Anterior cingulate cortex (tissue), 58 donors: ENCODE results near the gene MXD1.
A peak's percentile ranks its signal among the peaks of the same experiment; 100 is the strongest.
"Not testable (repeated sequence)": the region's sequence is repeated elsewhere in the genome, so short reads cannot be mapped to it uniquely, and the experiment has no call there.

Source experiments
- DNase-seq, 58 donors: peaks; one replicate each; lab custom pipeline; 2025; lab: John Stamatoyannopoulos, UW

Gene MXD1, protein sequence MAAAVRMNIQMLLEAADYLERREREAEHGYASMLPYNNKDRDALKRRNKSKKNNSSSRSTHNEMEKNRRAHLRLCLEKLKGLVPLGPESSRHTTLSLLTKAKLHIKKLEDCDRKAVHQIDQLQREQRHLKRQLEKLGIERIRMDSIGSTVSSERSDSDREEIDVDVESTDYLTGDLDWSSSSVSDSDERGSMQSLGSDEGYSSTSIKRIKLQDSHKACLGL

DNA sequence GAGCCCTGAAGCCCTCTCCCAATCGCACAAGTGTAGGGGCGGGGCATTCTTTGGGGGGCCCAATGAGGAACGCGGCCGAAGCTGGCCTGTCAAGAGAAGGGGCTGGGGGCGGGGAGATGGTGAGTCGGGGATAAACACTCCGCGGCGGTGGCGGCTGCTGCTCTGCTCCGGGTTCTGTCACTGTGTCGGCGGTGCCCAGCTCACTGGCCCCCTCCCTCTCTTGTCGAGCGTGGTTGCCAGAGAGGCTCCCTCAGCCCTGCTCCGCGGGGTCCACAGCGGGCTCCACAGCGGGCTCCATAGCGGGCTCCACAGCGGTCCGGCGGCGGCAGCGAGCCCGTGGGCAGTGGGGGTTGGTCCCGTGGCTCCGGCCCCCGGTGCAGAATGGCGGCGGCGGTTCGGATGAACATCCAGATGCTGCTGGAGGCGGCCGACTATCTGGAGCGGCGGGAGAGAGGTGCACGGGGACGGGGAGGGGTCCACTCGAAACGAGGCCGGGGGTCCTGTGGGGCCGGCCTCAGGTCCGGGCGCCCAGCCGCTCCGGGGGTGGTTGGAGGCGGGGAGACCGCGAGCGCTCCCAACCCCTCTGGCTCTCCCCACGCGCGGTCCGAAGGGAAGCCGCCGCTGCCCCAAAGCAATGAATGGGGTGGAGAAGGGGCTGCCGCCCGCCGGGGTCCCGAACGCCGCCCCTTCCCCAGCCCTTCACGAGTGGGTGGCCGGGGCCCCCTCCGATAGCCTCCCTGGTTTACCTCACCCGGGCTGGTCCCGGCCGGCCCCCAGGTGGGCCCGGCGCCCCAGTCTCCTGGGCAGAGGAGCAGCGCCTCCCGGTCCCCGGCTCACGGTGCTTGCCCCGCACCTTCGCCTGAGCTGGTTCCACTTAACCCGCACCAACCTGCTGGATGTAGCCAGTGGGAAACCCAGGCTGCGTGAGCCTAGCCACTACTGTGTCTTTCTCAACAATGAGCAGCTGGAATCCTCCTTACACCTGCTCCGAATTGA is at the start of gene MXD1:
MXD1 (plus strand) TSS at position 160 of the 996 bp plus-strand sequence; CDS start at position 382, 222 bp downstream.
- peak in 13 of 58 donors; percentile 6 to 100 (median 47) for DNase-seq

DNA sequence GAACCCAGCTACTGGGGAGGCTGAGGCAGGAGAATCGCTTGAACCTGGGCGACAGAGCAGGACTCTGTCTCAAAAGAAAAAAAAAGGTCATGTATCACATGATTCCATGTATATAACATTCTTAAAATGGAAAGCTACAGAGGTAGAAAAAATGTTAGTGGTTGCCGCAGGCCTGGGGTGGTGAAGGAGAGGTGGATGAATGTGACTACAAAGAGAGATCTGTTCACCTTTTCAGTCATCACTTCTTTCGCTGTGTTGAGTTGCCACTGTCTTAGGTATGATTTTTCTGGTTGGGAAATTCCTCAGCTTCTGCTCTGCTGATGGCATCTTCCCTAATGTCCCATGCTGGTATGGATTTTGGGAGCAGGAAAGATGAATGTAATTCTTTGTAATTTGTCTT is 26.5 kb upstream of the MXD1 start:
- DNase-seq = no peak

DNA sequence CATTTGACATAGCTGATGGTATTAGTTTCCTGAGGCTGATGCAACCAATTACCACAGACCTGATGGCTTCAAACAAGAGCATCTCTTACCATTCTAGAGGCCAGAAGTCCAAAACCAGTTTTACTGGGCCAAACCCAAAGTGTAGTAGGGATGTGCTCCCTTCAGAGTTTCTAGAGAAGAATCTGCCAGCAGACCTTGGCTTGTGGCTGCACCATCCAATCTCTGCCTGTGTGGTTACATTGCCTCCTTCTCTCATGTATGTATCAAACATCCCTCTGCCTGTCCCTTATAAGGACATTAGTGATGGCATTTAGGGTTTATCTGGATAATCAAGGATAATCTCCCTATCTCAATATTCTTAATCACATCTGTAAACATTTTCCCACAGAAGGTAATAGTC is 25.6 kb upstream of the MXD1 start:
- DNase-seq = no peak

DNA sequence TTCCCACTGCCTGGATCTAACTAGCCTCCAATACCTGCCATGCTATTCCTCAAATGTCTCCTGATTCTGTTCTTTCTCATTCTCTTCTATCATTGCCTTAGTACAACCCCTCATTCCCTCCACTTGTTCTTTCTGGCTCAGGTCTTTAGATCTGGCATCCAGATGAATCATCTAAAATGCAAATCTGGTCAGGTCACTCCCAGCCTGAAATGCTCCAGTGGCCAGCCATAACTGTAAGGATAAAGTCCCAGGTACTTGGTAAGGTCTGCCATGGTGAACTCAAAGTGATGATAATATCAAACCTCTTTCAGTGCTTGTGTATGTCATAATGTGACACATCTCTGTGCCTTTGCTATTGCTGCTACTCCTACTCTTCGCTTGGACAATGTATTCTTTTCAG is 24.0 kb upstream of the MXD1 start:
- DNase-seq = no peak

DNA sequence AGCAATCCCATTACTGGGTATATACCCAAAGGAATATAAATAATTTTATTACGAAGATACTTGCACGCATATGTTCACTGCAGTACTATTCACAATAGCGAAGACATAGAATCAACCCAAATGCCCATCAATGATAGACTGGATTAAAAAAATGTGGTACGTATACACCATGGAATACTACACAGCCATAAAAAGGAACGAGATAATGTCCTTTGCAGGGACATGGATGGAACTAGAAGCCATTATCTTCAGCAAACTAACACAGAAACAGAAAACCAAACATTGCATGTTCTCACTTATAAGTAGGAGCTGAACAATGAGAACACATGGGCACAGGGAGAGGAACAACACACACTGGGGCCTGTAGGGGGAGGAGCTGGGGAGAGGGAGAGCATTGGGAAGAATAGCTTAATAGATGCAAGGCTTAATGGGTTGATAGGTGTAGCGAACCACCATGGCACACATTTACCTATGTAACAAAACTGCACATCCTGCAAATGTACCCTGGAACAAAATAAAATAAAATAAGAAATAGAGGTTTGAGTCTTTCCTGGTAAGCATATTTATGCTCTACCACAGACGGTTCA is 22.0 kb upstream of the MXD1 start:
- not testable (repeated sequence) for DNase-seq

DNA sequence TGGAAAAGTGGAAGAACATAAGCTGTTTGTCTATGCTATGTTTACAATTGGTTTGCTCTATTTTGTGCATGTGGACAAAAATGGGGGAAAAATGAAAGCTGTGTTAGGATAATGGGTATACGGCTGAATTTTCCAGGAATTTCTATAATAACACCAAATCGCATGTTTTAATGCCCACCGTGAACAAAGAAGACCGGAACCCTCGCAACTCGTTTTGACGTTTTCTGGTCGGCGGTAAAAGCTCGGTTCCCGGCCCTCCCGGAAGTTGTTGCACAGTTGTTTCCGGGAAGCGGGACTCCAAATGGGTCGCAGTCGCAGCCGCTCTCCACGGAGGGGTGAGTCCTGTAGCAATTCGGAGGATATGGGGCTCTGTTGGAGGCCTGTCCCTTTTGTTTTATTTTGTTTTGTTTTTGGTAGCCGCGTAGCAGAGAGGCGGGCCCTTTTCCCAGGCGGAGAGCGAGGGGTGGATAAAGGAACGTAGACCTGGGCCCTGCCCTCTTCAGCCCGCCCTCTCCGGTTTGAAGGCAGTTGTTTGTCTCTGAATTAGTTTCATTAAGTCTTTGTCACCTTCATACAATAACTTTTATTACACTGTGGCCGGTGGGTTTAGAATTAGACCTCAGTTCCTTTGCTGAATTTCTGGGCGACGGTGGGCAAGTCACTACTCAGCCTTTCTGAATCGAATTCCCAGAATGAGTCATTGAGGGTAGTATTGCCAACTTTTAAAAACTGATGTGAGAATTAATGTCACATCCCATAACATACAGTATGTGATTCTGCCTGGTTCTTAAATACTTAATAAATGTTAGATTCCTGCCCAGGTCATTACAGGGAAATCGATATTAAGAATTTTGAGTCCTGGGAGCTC is 21.0 kb upstream of the MXD1 start, which contains the start of gene SNRNP27:
SNRNP27 (plus strand) TSS at position 273 of the 868 bp plus-strand sequence; CDS start at position 302, 29 bp downstream.
- DNase-seq = peak in 57 of 58 donors; percentile 16 to 90 (median 67)

DNA sequence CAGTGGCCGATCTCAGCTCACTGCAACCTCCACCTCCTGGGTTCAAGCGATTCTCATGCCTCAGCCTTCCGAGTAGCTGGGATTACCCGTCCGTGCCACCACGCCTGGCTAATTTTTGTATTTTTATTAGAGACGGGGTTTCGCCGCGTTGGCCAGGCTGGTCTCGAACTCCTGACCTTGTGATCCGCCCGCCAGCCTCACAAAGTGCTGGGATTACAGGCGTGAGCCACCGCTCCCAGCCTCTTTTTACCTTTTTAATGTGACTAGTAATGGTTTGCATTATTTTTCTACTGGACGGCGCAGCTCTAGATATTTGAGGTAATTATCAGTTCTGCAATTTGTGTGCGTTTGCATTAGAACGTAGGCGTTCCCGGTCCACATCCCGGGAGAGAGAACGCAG is 20.2 kb upstream of the MXD1 start:
- not testable (repeated sequence) for DNase-seq

DNA sequence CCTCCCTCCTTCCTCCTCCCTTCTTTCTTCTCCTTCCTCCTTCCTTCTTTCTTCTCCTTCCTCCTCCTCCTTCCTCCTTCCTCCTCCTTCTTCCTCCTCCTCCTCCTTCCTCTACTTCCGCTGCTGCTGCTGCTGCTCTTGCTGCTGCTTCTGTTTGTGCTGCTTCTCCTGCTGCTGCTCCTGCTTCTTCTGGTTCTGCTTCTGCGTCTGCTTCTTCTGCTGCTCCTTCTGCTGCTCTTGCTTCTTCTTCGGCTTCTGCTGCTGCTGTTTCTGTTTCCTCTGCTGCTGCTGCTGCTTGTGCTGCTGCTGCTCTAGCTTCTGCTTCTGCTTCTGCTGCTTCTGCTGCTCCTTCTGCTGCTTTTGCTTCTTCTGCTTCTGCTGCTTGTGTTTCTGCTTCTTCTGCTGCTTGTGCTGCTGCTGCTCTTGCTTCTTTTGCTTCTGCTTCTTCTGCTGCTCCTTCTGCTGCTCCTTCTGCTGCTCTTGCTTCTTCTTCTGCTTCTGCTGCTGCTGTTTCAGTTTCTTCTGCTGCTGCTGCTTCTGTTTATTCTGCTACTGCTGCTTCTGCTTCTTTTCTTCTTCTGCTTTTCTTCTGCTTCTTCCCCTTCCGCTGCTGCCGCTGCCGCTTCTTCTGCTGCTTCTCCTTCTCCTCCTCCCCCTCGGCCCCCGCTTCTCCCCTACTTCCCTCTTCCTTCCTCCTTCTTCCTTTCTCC is 12.5 kb upstream of the MXD1 start:
- DNase-seq = peak in 17 of 58 donors; percentile 2 to 67 (median 12)

DNA sequence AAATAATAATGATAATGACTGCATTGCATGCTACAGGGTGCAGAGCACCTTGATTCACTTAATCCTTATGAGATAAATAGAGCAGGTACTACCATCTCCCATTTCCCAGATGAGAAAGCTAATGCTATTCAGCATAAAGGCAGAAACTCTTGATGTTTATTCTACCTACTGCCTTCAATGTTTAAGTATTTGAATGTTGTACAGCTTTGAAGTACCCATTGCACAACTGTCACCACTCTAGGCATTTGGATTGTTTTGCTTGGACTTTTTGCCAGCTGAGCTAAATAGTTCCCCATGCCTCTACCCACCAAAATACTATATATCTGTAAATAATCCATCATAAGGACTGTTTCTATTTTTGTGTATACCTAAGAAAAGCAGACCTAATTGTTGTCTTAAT is 7.7 kb upstream of the MXD1 start:
- no peak for DNase-seq

DNA sequence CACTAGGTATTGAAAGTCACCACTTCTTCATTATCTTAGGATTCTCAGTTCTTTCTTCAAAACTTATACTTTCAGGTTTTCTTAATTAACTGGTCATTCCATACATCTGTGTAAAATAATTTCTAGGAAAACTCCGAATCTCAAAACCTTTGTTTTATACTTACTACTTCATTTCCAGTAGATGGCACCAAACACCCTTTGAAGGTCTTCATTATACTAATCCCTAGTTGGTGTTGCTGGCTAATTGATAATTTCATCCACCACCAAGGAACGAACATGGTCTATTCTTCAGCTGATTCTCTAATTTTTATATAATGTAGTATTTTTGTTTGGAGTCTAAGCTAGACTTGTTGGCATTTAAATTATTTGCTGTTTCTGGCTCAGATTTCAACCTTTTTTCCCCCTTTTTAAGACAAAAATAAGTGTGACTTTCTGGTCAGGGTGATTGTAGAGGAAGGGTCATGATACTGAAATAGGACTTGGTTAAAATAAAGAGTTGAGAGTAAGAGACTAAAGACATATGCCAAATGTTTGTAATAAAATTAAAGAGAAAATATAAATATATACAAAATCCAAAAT is 2.8 kb upstream of the MXD1 start:
- DNase-seq = peak in 3 of 58 donors; percentile 5 to 67 (median 34)

DNA sequence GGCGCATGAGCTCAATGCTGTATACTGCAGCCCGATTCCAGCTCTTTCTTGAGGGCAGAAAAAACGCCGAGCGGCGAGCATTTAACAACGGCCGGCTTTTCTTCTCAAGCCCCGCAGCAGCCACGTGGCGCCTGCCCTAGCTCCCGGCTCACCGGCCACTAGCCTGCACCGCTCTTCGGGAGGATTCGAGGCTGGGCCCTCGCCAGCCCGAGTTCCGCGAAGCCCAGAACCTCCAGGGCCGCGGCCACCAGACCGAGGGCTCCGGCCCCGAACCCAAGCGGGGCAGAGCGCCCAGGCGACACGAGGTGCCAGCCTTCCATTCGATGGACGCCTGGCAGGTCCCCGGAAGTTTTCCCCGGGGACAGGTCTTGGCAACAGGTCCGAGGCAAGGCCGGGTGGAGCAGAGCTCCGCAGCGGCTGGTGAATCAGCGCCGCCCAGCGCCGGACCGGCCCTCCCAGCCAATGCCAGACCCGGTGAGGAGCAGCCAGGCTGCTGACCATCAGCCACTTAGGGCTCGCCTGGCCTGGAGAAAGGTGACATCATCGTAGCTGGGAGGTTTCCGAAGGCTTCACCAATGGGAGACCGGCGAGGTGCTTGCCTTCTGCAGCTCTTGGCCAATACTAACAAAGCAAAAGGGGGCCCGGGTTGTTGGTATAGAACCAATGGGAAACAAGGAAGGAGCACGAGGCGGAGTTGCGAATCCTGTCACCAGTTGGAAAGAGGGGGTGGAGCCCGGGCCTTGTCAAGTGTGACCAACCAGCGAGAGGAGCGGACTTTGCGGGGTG is 552 bp upstream of the MXD1 start:
- DNase-seq = peak; percentile 91 to 100 (median 100)

DNA sequence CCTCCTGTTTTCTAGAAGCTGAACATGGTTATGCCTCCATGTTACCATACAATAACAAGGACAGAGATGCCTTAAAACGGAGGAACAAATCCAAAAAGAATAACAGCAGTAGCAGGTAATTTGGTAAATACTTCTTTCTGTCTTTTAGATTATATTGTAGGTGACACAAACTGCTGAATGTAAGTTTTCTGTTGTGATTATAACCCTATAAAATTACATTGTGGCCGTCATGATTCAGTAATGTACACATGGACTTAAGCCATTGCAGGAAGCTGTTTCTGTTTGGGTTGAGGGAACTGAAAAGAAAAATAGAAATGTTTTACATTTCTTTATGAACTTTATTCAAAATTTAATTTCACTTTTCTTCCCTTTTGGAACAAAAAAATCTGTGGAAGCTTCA is 1.2 kb downstream of the MXD1 start:
- DNase-seq = no peak

DNA sequence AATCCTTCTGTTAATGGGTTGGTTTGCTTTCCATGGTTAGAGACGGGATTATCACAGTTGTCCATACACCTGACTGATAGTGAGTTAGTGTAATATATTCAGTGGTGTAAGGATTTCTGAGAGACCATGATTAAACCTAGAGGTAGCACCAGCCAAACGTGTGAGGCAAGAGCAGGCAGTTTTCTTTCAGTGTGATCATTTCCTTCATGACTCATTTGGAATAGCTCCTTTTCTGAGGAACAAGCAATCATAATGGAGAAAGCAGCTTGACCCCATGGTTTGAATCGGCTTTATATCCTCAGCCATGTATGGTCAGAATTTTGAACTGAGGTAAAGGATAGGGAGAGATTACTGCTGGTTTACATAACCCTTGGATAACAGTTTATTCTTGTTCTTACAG is 2.9 kb downstream of the MXD1 start:
- DNase-seq = no peak

DNA sequence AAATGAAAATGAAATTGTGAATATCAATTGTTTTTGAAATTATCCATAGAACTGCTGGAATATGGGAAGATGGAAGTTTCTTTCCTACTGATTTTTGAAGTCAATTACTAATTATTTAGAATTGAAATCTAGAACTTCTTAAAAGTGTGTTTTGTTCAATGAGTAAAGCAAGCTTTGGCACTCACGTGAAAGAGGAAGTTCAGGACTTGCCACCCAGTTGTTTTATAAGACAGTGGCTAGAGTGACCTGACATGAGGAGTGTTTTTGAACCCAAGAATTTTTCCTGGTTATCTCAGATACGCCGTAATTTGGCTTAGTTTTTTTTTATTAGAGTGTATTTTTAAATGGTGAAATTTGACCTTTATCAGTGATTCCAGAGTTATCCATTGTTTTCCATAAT is 3.5 kb downstream of the MXD1 start:
- no peak for DNase-seq

DNA sequence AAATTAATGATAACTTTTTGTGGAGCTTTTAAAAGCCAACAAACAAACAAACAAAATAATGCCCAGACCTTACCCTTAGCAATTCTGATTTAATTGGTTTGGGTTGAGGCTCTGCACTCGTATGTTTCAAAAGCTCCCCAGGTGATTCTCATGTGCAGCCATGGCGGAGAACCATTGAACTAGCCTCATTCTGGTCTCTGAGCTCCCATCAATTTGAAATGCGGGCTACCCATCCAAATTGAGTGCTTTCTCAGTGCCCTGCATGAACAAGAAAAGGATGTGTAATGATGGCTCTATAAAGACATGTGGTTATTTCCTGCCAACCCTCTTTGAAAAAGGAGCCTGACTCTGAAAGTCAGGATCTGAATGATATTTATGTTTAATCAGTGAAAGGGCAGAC is 8.2 kb downstream of the MXD1 start:
- DNase-seq = no peak

DNA sequence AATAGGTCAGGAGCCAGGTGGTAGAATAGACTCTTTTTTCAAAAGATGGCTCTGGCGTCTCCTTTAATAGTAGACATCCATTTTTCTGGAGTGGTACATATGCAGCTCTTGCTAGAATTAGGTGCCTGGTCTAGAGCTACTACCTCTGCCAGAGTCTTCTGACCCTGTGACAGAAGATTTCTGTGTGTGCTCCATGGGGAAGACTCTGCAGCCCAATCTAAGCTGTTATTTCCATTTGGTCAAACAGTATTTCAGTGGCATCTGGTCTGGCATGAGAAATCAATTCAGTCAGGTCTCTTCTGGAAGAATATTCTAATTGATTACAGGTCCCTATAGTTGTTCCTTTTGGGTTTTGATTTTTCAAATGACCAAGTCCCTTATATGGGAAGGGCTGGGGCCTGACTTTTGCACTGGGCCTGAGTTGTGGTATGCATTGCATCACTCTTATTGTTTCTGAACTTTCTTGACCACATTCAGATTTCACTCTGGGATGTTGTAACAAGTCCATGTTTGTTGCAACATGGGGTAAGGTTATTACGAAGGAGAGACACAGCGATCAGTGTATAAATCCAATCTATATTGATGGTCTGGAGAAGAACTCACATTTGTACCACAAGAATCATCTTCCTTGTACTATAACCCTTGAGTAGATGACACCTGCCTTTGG is 12.1 kb downstream of the MXD1 start:
- DNase-seq = no peak

DNA sequence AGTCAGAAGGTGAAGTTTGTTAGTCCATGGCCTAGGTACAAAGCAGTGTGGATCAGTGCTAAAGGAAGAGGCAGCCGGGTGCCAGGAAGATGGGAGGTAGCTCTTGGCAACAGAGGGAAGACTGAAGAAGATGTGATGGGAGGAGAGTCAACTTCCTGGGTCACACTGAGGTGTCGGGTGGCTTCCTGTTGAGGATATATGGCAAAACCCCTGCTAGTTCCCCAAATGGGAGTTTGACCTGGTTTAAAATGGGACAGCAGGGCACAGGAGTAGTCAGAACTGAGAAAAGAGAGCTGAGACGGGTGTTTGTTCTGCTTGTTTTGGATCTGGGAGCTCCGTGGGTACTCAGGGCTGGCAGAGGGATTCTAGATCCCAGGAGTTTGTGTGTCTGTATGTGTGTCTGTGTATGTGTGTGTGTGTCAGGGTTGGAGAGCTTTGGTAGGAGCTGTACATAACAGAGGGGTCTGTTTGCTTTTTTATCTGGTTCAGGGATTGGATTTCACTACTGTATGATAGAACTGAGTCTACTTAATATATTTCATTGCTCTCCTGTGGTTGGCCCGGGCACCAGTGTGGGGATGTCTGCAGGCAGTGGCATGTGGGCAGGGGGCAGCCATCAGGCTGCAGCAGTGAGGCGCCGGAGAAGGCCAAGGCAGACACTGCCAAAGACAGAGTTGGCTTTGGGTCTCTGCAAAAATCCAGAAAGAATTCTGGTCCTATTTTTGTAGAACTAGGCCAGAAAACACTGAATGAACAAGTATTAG is 17.1 kb downstream of the MXD1 start:
- DNase-seq = peak in 11 of 58 donors; percentile 13 to 37 (median 25)
